ENCODE results near the gene BDKRB2. TPM values are rescaled to one million over a fixed set of nuclear protein-coding genes. Genes with fewer than 3 reads are reported as not detected.

Gene BDKRB2
- total and polyA plus RNA-seq, 2 of the 13 experiments (the other 11 are each of a cell fraction or from before 2014, with no cell fraction given): 0.03 TPM; not detected in 1

GRCh38 chr14:96221109-96221650 lies 16.5 kb downstream of the BDKRB2 start:
- Histone ChIP-seq H3K4me1 (ENCODE audit: insufficient read depth, low read length) (no peaks in the 10 kb centered on the region), H4K20me1 (ENCODE audit: insufficient read depth, low read length) (no peaks in the 10 kb centered on the region), H3K9me3 (ENCODE audit: low read length) (no peaks in the 10 kb centered on the region), H3K79me2 (ENCODE audit: insufficient read depth, low read length) (no peaks in the 10 kb centered on the region), H3K4me2 (ENCODE audit: low read depth, low read length) (no peak overlapping the region), H2AFZ (ENCODE audit: low read length) (no peak overlapping the region), H3K36me3 (replicated peaks in 1 of 2; ENCODE audit: control insufficient read depth in 1 of 2, insufficient read depth in 2 of 2, low read length in 2 of 2) (no peaks in the 10 kb centered on the region), H3K9ac (ENCODE audit: insufficient read depth, low read depth, low read length) (no peak overlapping the region), H3K27ac (ENCODE audit: extremely low read length, insufficient read depth, low read length) (no peak overlapping the region), H3K4me3 (replicated peaks in 1 of 3; ENCODE audit: insufficient read depth in 1 of 3, low read depth in 2 of 3, low read length in 3 of 3) (no peak overlapping the region), H3K27me3 (ENCODE audit: control insufficient read depth in 1 of 2, insufficient read depth in 2 of 2, low read length in 2 of 2) (no peaks in the 10 kb centered on the region)
- ChIA-PET CTCF (ENCODE audit: low intra/inter-chr PET ratio, low total read pairs) (no interaction called here), POLR2A (no interaction called here)
- no TSS peak for BruUV-seq (replicated peaks)
- DNase-seq (ENCODE audit: low spot score) (no peak), ATAC-seq (no peak), FAIRE-seq (no peak)
- TF ChIP-seq CEBPZ (IDR thresholded peaks at IDR 0.05; ENCODE audit: low read length): no peak
- no peak for TF ChIP-seq PRPF4 (IDR thresholded peaks at IDR 0.05; ENCODE audit: low read depth, low read length, poor library complexity, severe bottlenecking)
- TF ChIP-seq FOSL1 (CRISPR knock-in tag; IDR thresholded peaks at IDR 0.05; ENCODE audit: borderline replicate concordance): no peak
- no peak for TF ChIP-seq ZNF460 (CRISPR knock-in tag; IDR thresholded peaks at IDR 0.05; ENCODE audit: borderline replicate concordance)
- TF ChIP-seq, protein P1, sequence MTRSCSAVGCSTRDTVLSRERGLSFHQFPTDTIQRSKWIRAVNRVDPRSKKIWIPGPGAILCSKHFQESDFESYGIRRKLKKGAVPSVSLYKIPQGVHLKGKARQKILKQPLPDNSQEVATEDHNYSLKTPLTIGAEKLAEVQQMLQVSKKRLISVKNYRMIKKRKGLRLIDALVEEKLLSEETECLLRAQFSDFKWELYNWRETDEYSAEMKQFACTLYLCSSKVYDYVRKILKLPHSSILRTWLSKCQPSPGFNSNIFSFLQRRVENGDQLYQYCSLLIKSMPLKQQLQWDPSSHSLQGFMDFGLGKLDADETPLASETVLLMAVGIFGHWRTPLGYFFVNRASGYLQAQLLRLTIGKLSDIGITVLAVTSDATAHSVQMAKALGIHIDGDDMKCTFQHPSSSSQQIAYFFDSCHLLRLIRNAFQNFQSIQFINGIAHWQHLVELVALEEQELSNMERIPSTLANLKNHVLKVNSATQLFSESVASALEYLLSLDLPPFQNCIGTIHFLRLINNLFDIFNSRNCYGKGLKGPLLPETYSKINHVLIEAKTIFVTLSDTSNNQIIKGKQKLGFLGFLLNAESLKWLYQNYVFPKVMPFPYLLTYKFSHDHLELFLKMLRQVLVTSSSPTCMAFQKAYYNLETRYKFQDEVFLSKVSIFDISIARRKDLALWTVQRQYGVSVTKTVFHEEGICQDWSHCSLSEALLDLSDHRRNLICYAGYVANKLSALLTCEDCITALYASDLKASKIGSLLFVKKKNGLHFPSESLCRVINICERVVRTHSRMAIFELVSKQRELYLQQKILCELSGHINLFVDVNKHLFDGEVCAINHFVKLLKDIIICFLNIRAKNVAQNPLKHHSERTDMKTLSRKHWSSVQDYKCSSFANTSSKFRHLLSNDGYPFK (CRISPR knock-in tag; IDR thresholded peaks at IDR 0.05; ENCODE audit: borderline replicate concordance): no peak
- in situ Hi-C loops (cut with HindIII; ENCODE audit: extremely low pct_ligation_motif_present, low pct_unique_long_range_greater_than_20kb): no loop called here
- WGBS (ENCODE audit: low lambda C conversion rate): 43% methylated on average over 7 of the region's 7 CpGs
- intact Hi-C loops (cut with micrococcal nuclease; ENCODE audit: unreplicated experiment): no loop called here
